HCT116 (cell line): ENCODE data around the gene GRIK5. TPM values are rescaled to one million over a fixed set of nuclear protein-coding genes. Genes with fewer than 3 reads are reported as not detected.

ENCODE experiments used
- ATAC-seq: fragments of 200-7000 bp; cut with Tn5 transposase; 2 replicates; pipeline ENCODE4 v1.9.1; 2020; ENCODE audit warnings: mild to moderate bottlenecking, moderate library complexity
- BruUV-seq: library from RNA; stranded (reverse); fragments of 400-500 nt; replicated peaks from 2 replicates; lab custom pipeline; 2021; lab: Mats Ljungman, UMichigan
- CTCF ChIA-PET: fragments of 300-600 bp; sonication (Branson Sonifier 250); formaldehyde crosslinking; loops from one replicate; lab custom pipeline; 2021; ENCODE audit warnings: antibody characterized with exemption; lab: Charles Lee
- POLR2A ChIA-PET: fragments of 300-600, 350-600 bp; sonication (Branson Sonifier 250); formaldehyde crosslinking; loops from one replicate; lab custom pipeline; 2021; ENCODE audit warnings: antibody characterized with exemption; lab: Charles Lee
- RAD21 ChIA-PET, 2 experiments: fragments of 300-600 bp; sonication (Branson Sonifier 250); formaldehyde crosslinking; loops; one replicate each; lab custom pipeline; 2023; ENCODE audit warnings: low total read pairs in 2 of 2; ENCODE audit not compliant: uncharacterized antibody in 2 of 2, unreplicated experiment in 2 of 2, low non-redundant PET in 1 of 2; lab: Charles Lee
- DNase-seq: peaks from one replicate; pipeline ENCODE4 v3.0.0-alpha.2; 2010; ENCODE audit warnings: low read depth, low spot score
- H2AFZ ChIP-seq: fragments of 200-600 bp; shearing (Covaris generic), sonication (generic); 2 replicates; pipeline ENCODE4 v1.6.1; 2017; ENCODE audit warnings: low read depth, mixed run types, mixed read lengths, antibody characterized with exemption, low read length; ENCODE audit not compliant: poor library complexity, severe bottlenecking
- H3K27ac ChIP-seq: 2 replicates; pipeline ENCODE4 v1.5.1; 2012; ENCODE audit warnings: low read depth, low read length
- H3K27me3 ChIP-seq: fragments of 200-600 bp; sonication (generic); 2 replicates; pipeline ENCODE4 v1.6.1; 2016; ENCODE audit warnings: mixed run types, low read length, mixed read lengths; ENCODE audit not compliant: insufficient read depth
- H3K36me3 ChIP-seq, 2 experiments: fragments of 200-500 bp in 1 of 2; fragments of 200-600 bp in 1 of 2; sonication (Bioruptor generic) in 1 of 2; sonication (generic) in 1 of 2; 2 replicates each; pipeline versions ENCODE4 v1.5.1 to v1.6.1; 2014 to 2016; ENCODE audit warnings: low read length in 2 of 2, inconsistent platforms in 1 of 2, mixed read lengths in 1 of 2, mixed run types in 1 of 2; ENCODE audit not compliant: insufficient read depth in 2 of 2, control insufficient read depth in 1 of 2
- H3K4me1 ChIP-seq, 2 experiments: fragments of 200-600 bp in 1 of 2; sonication (generic) in 1 of 2; 2 replicates each; pipeline versions ENCODE4 v1.5.1 to v1.6.1; 2012 to 2017; ENCODE audit warnings: low read length in 2 of 2, inconsistent platforms in 1 of 2, mild to moderate bottlenecking in 1 of 2, mixed read lengths in 1 of 2, mixed run types in 1 of 2, moderate library complexity in 1 of 2; ENCODE audit not compliant: insufficient read depth in 2 of 2, control insufficient read depth in 1 of 2
- H3K4me2 ChIP-seq: fragments of 200-600 bp; sonication (generic); 2 replicates; pipeline ENCODE4 v1.6.1; 2017; ENCODE audit warnings: mixed run types, low read length, mixed read lengths
- H3K4me3 ChIP-seq, 2 experiments: fragments of 200-600 bp in 1 of 2; sonication (generic) in 1 of 2; replicated peaks in 1 of 2; 2 replicates each; pipeline ENCODE4 v1.5.1; 2011 to 2016; ENCODE audit warnings: low read length in 2 of 2, control low read depth in 1 of 2, low read depth in 1 of 2, mild to moderate bottlenecking in 1 of 2, mixed read lengths in 1 of 2, mixed run types in 1 of 2
- H3K79me2 ChIP-seq: fragments of 200-600 bp; sonication (generic); 2 replicates; pipeline ENCODE4 v1.6.1; 2017; ENCODE audit warnings: mild to moderate bottlenecking, mixed run types, low read length, moderate library complexity, mixed read lengths; ENCODE audit not compliant: insufficient read depth
- H3K9ac ChIP-seq: fragments of 200-600 bp; sonication (generic); 2 replicates; pipeline ENCODE4 v1.6.1; 2016; ENCODE audit warnings: low read length, mixed read lengths
- H3K9me2 ChIP-seq: fragments of 200-600 bp; sonication (generic), shearing (Covaris generic); 2 replicates; pipeline ENCODE4 v1.6.1; 2017; ENCODE audit warnings: mixed run types, mild to moderate bottlenecking, moderate library complexity; ENCODE audit not compliant: insufficient read depth
- H3K9me3 ChIP-seq, 2 experiments: fragments of 200-500 bp in 1 of 2; fragments of 200-600 bp in 1 of 2; sonication (Bioruptor generic) in 1 of 2; sonication (generic) in 1 of 2; 2 replicates each; pipeline ENCODE4 v1.6.1; 2014 to 2017; ENCODE audit warnings: low read length in 2 of 2, mixed read lengths in 2 of 2, inconsistent platforms in 1 of 2, low read depth in 1 of 2, mild to moderate bottlenecking in 1 of 2, mixed run types in 1 of 2, moderate library complexity in 1 of 2; ENCODE audit not compliant: control insufficient read depth in 1 of 2, insufficient read depth in 1 of 2
- H4K20me1 ChIP-seq: fragments of 200-600 bp; sonication (generic), shearing (Covaris generic); 2 replicates; pipeline ENCODE4 v1.6.1; 2017; ENCODE audit warnings: mixed run types, mild to moderate bottlenecking, moderate library complexity; ENCODE audit not compliant: insufficient read depth
- CTCF ChIP-seq, 3 experiments: fragments of 200-600 bp in 1 of 3; sonication (generic) in 1 of 3; IDR thresholded peaks in 2 of 3; conservative IDR thresholded peaks in 1 of 3; 2 replicates each; pipeline ENCODE4 v1.5.1; 2012 to 2017; ENCODE audit warnings: low read depth in 2 of 3, low read length in 2 of 3, antibody characterized with exemption in 1 of 3, borderline replicate concordance in 1 of 3, control low read depth in 1 of 3, mild to moderate bottlenecking in 1 of 3, mixed read lengths in 1 of 3, mixed run types in 1 of 3, moderate library complexity in 1 of 3; ENCODE audit not compliant: insufficient read depth in 1 of 3
- EZH2phosphoT487 ChIP-seq: fragments of 200-600 bp; IDR thresholded peaks from 2 replicates; pipeline ENCODE4 v1.6.1; 2018; ENCODE audit warnings: antibody characterized with exemption, borderline replicate concordance
- POLR2A ChIP-seq: IDR thresholded peaks from 2 replicates; pipeline ENCODE4 v1.7.0; 2011; ENCODE audit warnings: borderline replicate concordance; ENCODE audit not compliant: insufficient read depth, insufficient read length; ENCODE audit errors: extremely low read depth
- POLR2AphosphoS5 ChIP-seq: IDR thresholded peaks from 2 replicates; pipeline ENCODE4 v1.6.1; 2011; ENCODE audit warnings: mild to moderate bottlenecking, low read depth, low read length, moderate library complexity
- RAD21 ChIP-seq: IDR thresholded peaks from 2 replicates; pipeline ENCODE4 v1.6.1; 2012; ENCODE audit warnings: low read depth, mild to moderate bottlenecking
- YY1 ChIP-seq: IDR thresholded peaks from 2 replicates; pipeline ENCODE4 v1.6.1; 2011; ENCODE audit warnings: low read length, low read depth, moderate library complexity, mild to moderate bottlenecking; ENCODE audit not compliant: insufficient replicate concordance; ENCODE audit errors: extremely low read depth
- ZFX ChIP-seq: fragments of 450-650 bp; IDR thresholded peaks from 2 replicates; pipeline ENCODE4 v1.6.1; 2017
- ZNF274 ChIP-seq: fragments of 200-500 bp; sonication (Bioruptor generic); IDR thresholded peaks from 2 replicates; pipeline ENCODE4 v1.6.1; 2014; ENCODE audit warnings: mild to moderate bottlenecking, low read depth, low read length, inconsistent platforms
- intact Hi-C: fragments of 100-400 bp; cut with micrococcal nuclease; formaldehyde crosslinking; loops from 2 replicates; pipeline ENCODE4 v1.10.0; 2022
- total RNA-seq: library from RNA; stranded (reverse); gene quantifications from one replicate; pipeline ENCODE4 v1.2.1, GENCODE V29; 2021; ENCODE audit not compliant: unreplicated experiment
- TF ChIP-seq, protein P1 (sequence below): IDR thresholded peaks from 2 replicates; pipeline ENCODE4 v1.6.1; 2011; ENCODE audit warnings: mild to moderate bottlenecking, low read length, moderate library complexity; ENCODE audit not compliant: insufficient replicate concordance; ENCODE audit errors: extremely low read depth

The GRIK5 gene
- total RNA-seq, 1 experiment from 2014 or later = 1.7 TPM

DNA sequence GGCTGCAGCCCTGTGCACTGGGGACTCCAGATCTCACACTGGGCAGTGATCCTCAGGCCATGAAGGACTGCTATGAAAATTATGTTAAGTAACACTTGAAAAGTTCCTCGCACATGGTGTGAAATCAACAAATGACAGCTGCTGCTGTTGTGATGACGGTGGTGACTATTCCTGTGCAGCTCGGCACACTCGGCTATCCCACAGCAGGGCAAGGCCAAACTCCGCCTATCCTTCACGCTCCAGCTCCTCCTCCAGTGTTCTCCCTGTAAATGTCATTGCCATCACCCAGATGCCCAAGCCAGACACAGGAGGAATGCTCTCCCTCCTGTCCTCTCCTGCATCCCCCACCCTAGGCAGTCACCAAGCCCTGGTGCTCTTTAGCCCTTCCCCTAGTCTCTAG, 31.3 kb downstream of the GRIK5 start:
- Histone ChIP-seq H3K4me1 (peaks cover 6 to 14% of the 10 kb centered on the region in 2 experiments), H3K9me2 (no peaks in the 10 kb centered on the region), H3K4me3 (no peak overlapping the region), H3K9me3 (no peaks in the 10 kb centered on the region)
- no TSS peak for BruUV-seq
- intact Hi-C loops = no loop called here
- no peak for ATAC-seq
- no peak for DNase-seq
- ChIA-PET RAD21 (no interaction called here), POLR2A (no interaction called here)
- TF ChIP-seq, protein P1, sequence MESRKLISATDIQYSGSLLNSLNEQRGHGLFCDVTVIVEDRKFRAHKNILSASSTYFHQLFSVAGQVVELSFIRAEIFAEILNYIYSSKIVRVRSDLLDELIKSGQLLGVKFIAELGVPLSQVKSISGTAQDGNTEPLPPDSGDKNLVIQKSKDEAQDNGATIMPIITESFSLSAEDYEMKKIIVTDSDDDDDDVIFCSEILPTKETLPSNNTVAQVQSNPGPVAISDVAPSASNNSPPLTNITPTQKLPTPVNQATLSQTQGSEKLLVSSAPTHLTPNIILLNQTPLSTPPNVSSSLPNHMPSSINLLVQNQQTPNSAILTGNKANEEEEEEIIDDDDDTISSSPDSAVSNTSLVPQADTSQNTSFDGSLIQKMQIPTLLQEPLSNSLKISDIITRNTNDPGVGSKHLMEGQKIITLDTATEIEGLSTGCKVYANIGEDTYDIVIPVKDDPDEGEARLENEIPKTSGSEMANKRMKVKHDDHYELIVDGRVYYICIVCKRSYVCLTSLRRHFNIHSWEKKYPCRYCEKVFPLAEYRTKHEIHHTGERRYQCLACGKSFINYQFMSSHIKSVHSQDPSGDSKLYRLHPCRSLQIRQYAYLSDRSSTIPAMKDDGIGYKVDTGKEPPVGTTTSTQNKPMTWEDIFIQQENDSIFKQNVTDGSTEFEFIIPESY = no peak
- no peak for TF ChIP-seq YY1
- no peak for TF ChIP-seq POLR2AphosphoS5
- TF ChIP-seq POLR2A = no peak
- TF ChIP-seq EZH2phosphoT487 = no peak
- TF ChIP-seq, all 23 proteins: peak for 0
- no peaks in the 10 kb centered on the region for H3K27me3 ChIP-seq
- H3K36me3 ChIP-seq = no peaks in the 10 kb centered on the region
- no peak overlapping the region for H2AFZ ChIP-seq
- no peak overlapping the region for H3K27ac ChIP-seq
- CTCF ChIA-PET = interaction anchor here (3.0 kb wide), 1 partner anchor 10 kb away, joined by 23 read pairs; no protein-coding TSS in a partner anchor
- no peak overlapping the region for H3K4me2 ChIP-seq
- H3K9ac ChIP-seq = no peak overlapping the region
- H4K20me1 ChIP-seq = no peaks in the 10 kb centered on the region
- no peaks in the 10 kb centered on the region for H3K79me2 ChIP-seq

GRCh38 chr19:42037649-42038048, 32.4 kb downstream of the GRIK5 start:
- H3K27ac ChIP-seq = no peak overlapping the region
- H2AFZ ChIP-seq = no peak overlapping the region
- CTCF ChIA-PET = interaction anchor here (3.0 kb wide), 1 partner anchor 9 kb away, joined by 23 read pairs; no protein-coding TSS in a partner anchor
- no peaks in the 10 kb centered on the region for H4K20me1 ChIP-seq
- no peak overlapping the region for H3K9ac ChIP-seq
- TF ChIP-seq YY1 (no peak), ZFX (no peak), ZNF274 (no peak), CTCF (IDR thresholded peaks at IDR 0.05 in 2 of 3, conservative IDR thresholded peaks at IDR 0.05 in 1 of 3; ENCODE audit: borderline replicate concordance in 1 of 3, insufficient read depth in 1 of 3, low read depth in 2 of 3, low read length in 2 of 3) (no peak), RAD21 (no peak)
- ATAC-seq (no peak), DNase-seq (no peak)
- no peaks in the 10 kb centered on the region for H3K9me2 ChIP-seq
- no peaks in the 10 kb centered on the region for H3K79me2 ChIP-seq
- no peaks in the 10 kb centered on the region for H3K36me3 ChIP-seq
- H3K4me2 ChIP-seq = no peak overlapping the region
- no peaks in the 10 kb centered on the region for H3K27me3 ChIP-seq
- intact Hi-C loops = no loop called here
- no TSS peak for BruUV-seq
- RAD21 ChIA-PET = no interaction called here
- POLR2A ChIA-PET = no interaction called here
- peaks cover 6 to 14% of the 10 kb centered on the region in 2 experiments for H3K4me1 ChIP-seq
- no peak overlapping the region for H3K4me3 ChIP-seq
- H3K9me3 ChIP-seq = no peaks in the 10 kb centered on the region
